GM19239 (cell line): ENCODE results near the gene BBX.
A peak's percentile ranks its signal among the peaks of the same experiment; 100 is the strongest.

ENCODE experiments used
- DNase-seq: peaks from one replicate; pipeline ENCODE4 v3.0.0; 2011; ENCODE audit warnings: low spot score; ENCODE audit not compliant: insufficient read length
- FAIRE-seq: peaks from 2 replicates; lab custom pipeline; 2011; peaks lifted over from hg19 to GRCh38; lab: Jason Lieb, UNC

The BBX gene

GRCh38 chr3:107596639-107597038, 73.9 kb downstream of the BBX start:
- peak; percentile 82 for FAIRE-seq
- no peak for DNase-seq

- DNase-seq: peak; percentile 36
These were observed 76.4 kb downstream of the BBX start for GRCh38 chr3:107598926-107599771.

GRCh38 chr3:107599772-107600145, 77.0 kb downstream of the BBX start:
- FAIRE-seq (no peak), DNase-seq (no peak)

More at GRCh38 chr3:107598926-107599771, 76.4 kb downstream of the BBX start:
- FAIRE-seq: peak; percentile 99

- DNase-seq: no peak
- no peak for FAIRE-seq
These were observed 78.0 kb downstream of the BBX start for GRCh38 chr3:107600780-107601179.

- FAIRE-seq: no peak
- DNase-seq: no peak
These were observed 81.5 kb downstream of the BBX start for GRCh38 chr3:107604057-107604822.

- DNase-seq: no peak
- no peak for FAIRE-seq
These were observed 89.2 kb downstream of the BBX start for GRCh38 chr3:107611775-107612469.

GRCh38 chr3:107612664-107613084, 89.9 kb downstream of the BBX start:
- no peak for FAIRE-seq

GRCh38 chr3:107619549-107619948, 96.8 kb downstream of the BBX start:
- DNase-seq (no peak), FAIRE-seq (no peak)

More at GRCh38 chr3:107612664-107613084, 89.9 kb downstream of the BBX start:
- no peak for DNase-seq

GRCh38 chr3:107620534-107620933, 97.8 kb downstream of the BBX start:
- DNase-seq (no peak), FAIRE-seq (no peak)

- FAIRE-seq: no peak
These were observed 98.7 kb downstream of the BBX start for GRCh38 chr3:107621465-107621864.

GRCh38 chr3:107627962-107628542, 105.3 kb downstream of the BBX start:
- FAIRE-seq: peak; percentile 28
- DNase-seq: no peak

More at GRCh38 chr3:107621465-107621864, 98.7 kb downstream of the BBX start:
- no peak for DNase-seq

GRCh38 chr3:107629566-107629965, 106.8 kb downstream of the BBX start:
- DNase-seq: no peak
- no peak for FAIRE-seq

GRCh38 chr3:107630779-107631178, 108.0 kb downstream of the BBX start:
- FAIRE-seq (peak; percentile 31), DNase-seq (no peak)

- no peak for DNase-seq
- no peak for FAIRE-seq
These were observed 109.8 kb downstream of the BBX start for GRCh38 chr3:107632576-107632975.

- no peak for DNase-seq
- peak; percentile 94 for FAIRE-seq
These were observed 110.8 kb downstream of the BBX start for GRCh38 chr3:107633327-107634098.

GRCh38 chr3:107634099-107634489, 111.3 kb downstream of the BBX start:
- FAIRE-seq (no peak), DNase-seq (no peak)

- DNase-seq (no peak), FAIRE-seq (peak; percentile 4)
These were observed 114.8 kb downstream of the BBX start for GRCh38 chr3:107637416-107638183.

- DNase-seq: no peak
- no peak for FAIRE-seq
These were observed 119.0 kb downstream of the BBX start for GRCh38 chr3:107641572-107642307.
